ENCODE measurements around the gene OR2T5.
"Not testable (repeated sequence)": the region's sequence is repeated elsewhere in the genome, so short reads cannot be mapped to it uniquely, and the experiment has no call there.

The OR2T5 gene

GRCh38 chr1:248488289-248488688 lies at the start of gene OR2T5:
OR2T5 (plus strand) TSS chr1:248488589; CDS start chr1:248488589, 0 bp downstream.
- DNase-seq, result not testable (repeated sequence)

- DNase-seq, result not testable (repeated sequence)
These were observed 49.7 kb upstream of the OR2T5 start for GRCh38 chr1:248438668-248439067.

GRCh38 chr1:248439283-248439682 lies 49.1 kb upstream of the OR2T5 start:
- not testable (repeated sequence) for DNase-seq

- not testable (repeated sequence) for DNase-seq
These were observed 45.7 kb upstream of the OR2T5 start for GRCh38 chr1:248442500-248443277.

GRCh38 chr1:248444603-248445002 lies 43.8 kb upstream of the OR2T5 start:
- DNase-seq, result not testable (repeated sequence)

- not testable (repeated sequence) for DNase-seq
These were observed 43.0 kb upstream of the OR2T5 start, which contains the start of gene OR2T2 for GRCh38 chr1:248445399-248445798. OR2T2 (plus strand) TSS chr1:248445637; CDS start chr1:248452798, 7,161 bp downstream.

GRCh38 chr1:248448409-248449074 lies 39.8 kb upstream of the OR2T5 start:
- not testable (repeated sequence) for DNase-seq

GRCh38 chr1:248449821-248450465 lies 38.4 kb upstream of the OR2T5 start:
- DNase-seq, result not testable (repeated sequence)

GRCh38 chr1:248450466-248451145 lies 37.8 kb upstream of the OR2T5 start:
- DNase-seq, result not testable (repeated sequence)

GRCh38 chr1:248453619-248454018 lies 34.8 kb upstream of the OR2T5 start:
- not testable (repeated sequence) for DNase-seq

GRCh38 chr1:248455045-248455444 lies 33.3 kb upstream of the OR2T5 start:
- DNase-seq, result not testable (repeated sequence)

- DNase-seq, result not testable (repeated sequence)
These were observed 31.8 kb upstream of the OR2T5 start for GRCh38 chr1:248456635-248457034.

- DNase-seq, result not testable (repeated sequence)
These were observed 29.3 kb upstream of the OR2T5 start for GRCh38 chr1:248459117-248459516.

GRCh38 chr1:248471154-248471553 lies 17.2 kb upstream of the OR2T5 start:
- no peak for DNase-seq

GRCh38 chr1:248472111-248472510 lies 16.3 kb upstream of the OR2T5 start:
- DNase-seq, result not testable (repeated sequence)

- DNase-seq, result not testable (repeated sequence)
These were observed 15.3 kb upstream of the OR2T5 start, which contains the start of gene OR2T3 for GRCh38 chr1:248473051-248473450. OR2T3 (plus strand) TSS chr1:248473351; CDS start chr1:248473351, 0 bp downstream.

- DNase-seq, result not testable (repeated sequence)
These were observed 12.7 kb upstream of the OR2T5 start for GRCh38 chr1:248475660-248476059.

GRCh38 chr1:248481686-248482579 lies 6.5 kb upstream of the OR2T5 start:
- DNase-seq, result not testable (repeated sequence)

GRCh38 chr1:248496661-248497060 lies 8.3 kb downstream of the OR2T5 start:
- not testable (repeated sequence) for DNase-seq

GRCh38 chr1:248500305-248501035 lies 12.1 kb downstream of the OR2T5 start:
- DNase-seq, result not testable (repeated sequence)

- DNase-seq, result not testable (repeated sequence)
These were observed 19.4 kb downstream of the OR2T5 start, which contains the start of gene OR2G6 for GRCh38 chr1:248507773-248508172. OR2G6 (plus strand) TSS chr1:248508073; CDS start chr1:248521647, 13,574 bp downstream.
